K562 (cell line): Measurements from ENCODE around the gene SUOX. TPM values are rescaled to one million over a fixed set of nuclear protein-coding genes. Genes with fewer than 3 reads are reported as not detected.

ENCODE experiments used
- BCLAF1 ChIP-seq, 2 experiments: fragments of 450-650 bp in 1 of 2; IDR thresholded peaks; 2 replicates each; pipeline ENCODE4 v1.6.1; 2011 to 2017; ENCODE audit warnings: low read depth in 2 of 2, antibody characterized with exemption in 1 of 2, borderline replicate concordance in 1 of 2, low read length in 1 of 2, mild to moderate bottlenecking in 1 of 2, mixed read lengths in 1 of 2; ENCODE audit not compliant: control insufficient read depth in 1 of 2
- CXXC5 ChIP-seq: fragments of 250-450 bp; sonication (Bioruptor Pico); IDR thresholded peaks from 2 replicates; pipeline ENCODE4 v1.8.0; 2022; ENCODE audit warnings: inconsistent platforms, mild to moderate bottlenecking, moderate library complexity
- ETV6 ChIP-seq, 3 experiments: fragments of 150-350 bp in 1 of 3; sonication (generic) in 1 of 3; formaldehyde crosslinking in 1 of 3; IDR thresholded peaks; 2 replicates each; pipeline versions ENCODE4 v1.6.1 to v1.8.0; 2014 to 2022; ENCODE audit warnings: borderline replicate concordance in 2 of 3, low read depth in 2 of 3, antibody characterized with exemption in 1 of 3, low read length in 1 of 3, mild to moderate bottlenecking in 1 of 3, missing genetic modification reagents in 1 of 3
- HDAC1 ChIP-seq, 2 experiments: fragments of 450-650 bp; IDR thresholded peaks; 2 replicates each; pipeline ENCODE4 v1.6.1; 2016 to 2017; ENCODE audit warnings: inconsistent platforms in 1 of 2, mild to moderate bottlenecking in 1 of 2, moderate library complexity in 1 of 2
- MAZ ChIP-seq, 2 experiments: fragments of 450-650 bp in 1 of 2; sonication (generic) in 1 of 2; formaldehyde crosslinking; IDR thresholded peaks in 1 of 2; conservative IDR thresholded peaks in 1 of 2; 2 replicates each; pipeline versions ENCODE4 v1.4.0 to v1.5.0; 2020; ENCODE audit warnings: mild to moderate bottlenecking in 1 of 2, missing genetic modification reagents in 1 of 2
- POLR2B ChIP-seq: fragments of 450-650 bp; IDR thresholded peaks from 2 replicates; pipeline ENCODE4 v1.6.1; 2018; ENCODE audit warnings: low read depth; ENCODE audit not compliant: partially characterized antibody
- POLR2H ChIP-seq: IDR thresholded peaks from 2 replicates; pipeline ENCODE4 v1.6.1; 2016; ENCODE audit warnings: missing genetic modification characterization, low read depth, mild to moderate bottlenecking, control low read depth, missing compliant biosample characterization, moderate library complexity
- SMAD1 ChIP-seq: fragments of 150-350 bp; IDR thresholded peaks from 2 replicates; pipeline ENCODE4 v1.6.1; 2014; ENCODE audit warnings: low read length, low read depth; ENCODE audit not compliant: partially characterized antibody
- ZFPM2 ChIP-seq: fragments of 250-450 bp; sonication (Bioruptor Pico); IDR thresholded peaks from 2 replicates; pipeline ENCODE4 v1.5.1; 2022; ENCODE audit warnings: mild to moderate bottlenecking
- ZNF143 ChIP-seq: sonication (generic); formaldehyde crosslinking; IDR thresholded peaks from 2 replicates; pipeline ENCODE4 v1.9.0; 2022; ENCODE audit warnings: mild to moderate bottlenecking, missing genetic modification reagents
- ZNF583 ChIP-seq: fragments of 250-450 bp; sonication (Bioruptor Pico); IDR thresholded peaks from 2 replicates; pipeline ENCODE4 v1.4.0; 2020
- ZNF668 ChIP-seq: fragments of 250-450 bp; sonication (Bioruptor Pico); IDR thresholded peaks from 2 replicates; pipeline ENCODE4 v1.8.0; 2022; ENCODE audit warnings: mild to moderate bottlenecking, inconsistent platforms
- ZNF785 ChIP-seq: fragments of 250-450 bp; sonication (Bioruptor Pico); IDR thresholded peaks from 2 replicates; pipeline ENCODE4 v1.4.0; 2020; ENCODE audit warnings: mild to moderate bottlenecking
- polyA plus RNA-seq, 8 experiments: library from polyadenylated mRNA; depleted of rRNA in 4 of 8; stranded (reverse) in 5 of 8; unstranded in 3 of 8; fragments of >200 nt; fragmentation: Nextera tagmentation in 2 of 8; fragmentation: Illumina TruSeq in 1 of 8; extraction: Ambion mirVana in 2 of 8; extraction: Trizol in 1 of 8; gene quantifications; 2 replicates each; pipeline versions ENCODE4 v1.2.1 to v1.2.3, GENCODE V29; 2011 to 2014; ENCODE audit warnings: inconsistent platforms in 1 of 8, missing spikeins in 1 of 8
- total RNA-seq, 7 experiments: library from RNA; depleted of rRNA in 6 of 7; stranded (reverse); fragments of >200 nt in 6 of 7; fragmentation: Illumina TruSeq in 2 of 7; extraction: Trizol in 2 of 7; gene quantifications; 2 replicates each; pipeline versions ENCODE4 v1.2.1 to v1.2.3, GENCODE V29; 2011 to 2021; ENCODE audit warnings: low replicate concordance in 1 of 7

SUOX gene
- total and polyA plus RNA-seq, 9 of the 15 experiments (the other 6 are each of a cell fraction or from before 2014, with no cell fraction given) = 9.2 to 39.7 (median 25.4) TPM

- TF ChIP-seq BCLAF1 (IDR thresholded peaks at IDR 0.05; ENCODE audit: borderline replicate concordance in 1 of 2, control insufficient read depth in 1 of 2, low read depth in 2 of 2, low read length in 1 of 2) (no peak), ZNF143 (CRISPR knock-in tag) (no peak), POLR2B (peak; percentile 79), CXXC5 (CRISPR knock-in tag) (peak; percentile 51; the same call in 1 of the 2 replicates), HDAC1 (IDR thresholded peaks at IDR 0.05) (peak in 1 of 2 experiments; percentile 67; a peak in 1 of 4 replicates), POLR2H (peak; percentile 70), ZNF668 (CRISPR knock-in tag) (no peak), ETV6 (IDR thresholded peaks at IDR 0.05; ENCODE audit: borderline replicate concordance in 1 of 2, low read depth in 2 of 2, low read length in 1 of 2) (no peak), ETV6 (CRISPR knock-in tag; IDR thresholded peaks at IDR 0.05; ENCODE audit: borderline replicate concordance) (no peak), ZFPM2 (no peak), SMAD1 (no peak), MAZ (CRISPR knock-in tag; conservative IDR thresholded peaks at IDR 0.05 in 1 of 2, IDR thresholded peaks at IDR 0.05 in 1 of 2) (peak; percentile 24 to 78; a peak in 2 of 4 replicates), ZNF785 (CRISPR knock-in tag) (no peak), ZNF583 (CRISPR knock-in tag) (no peak)
These were observed 30.4 kb upstream of the SUOX start, which contains the start of gene CDK2 (continued) for GRCh38 chr12:55966408-55967281.
